ENCODE results near the gene GLT1D1.
A peak's percentile ranks its signal among the peaks of the same experiment; 100 is the strongest.

GLT1D1 gene

DNA sequence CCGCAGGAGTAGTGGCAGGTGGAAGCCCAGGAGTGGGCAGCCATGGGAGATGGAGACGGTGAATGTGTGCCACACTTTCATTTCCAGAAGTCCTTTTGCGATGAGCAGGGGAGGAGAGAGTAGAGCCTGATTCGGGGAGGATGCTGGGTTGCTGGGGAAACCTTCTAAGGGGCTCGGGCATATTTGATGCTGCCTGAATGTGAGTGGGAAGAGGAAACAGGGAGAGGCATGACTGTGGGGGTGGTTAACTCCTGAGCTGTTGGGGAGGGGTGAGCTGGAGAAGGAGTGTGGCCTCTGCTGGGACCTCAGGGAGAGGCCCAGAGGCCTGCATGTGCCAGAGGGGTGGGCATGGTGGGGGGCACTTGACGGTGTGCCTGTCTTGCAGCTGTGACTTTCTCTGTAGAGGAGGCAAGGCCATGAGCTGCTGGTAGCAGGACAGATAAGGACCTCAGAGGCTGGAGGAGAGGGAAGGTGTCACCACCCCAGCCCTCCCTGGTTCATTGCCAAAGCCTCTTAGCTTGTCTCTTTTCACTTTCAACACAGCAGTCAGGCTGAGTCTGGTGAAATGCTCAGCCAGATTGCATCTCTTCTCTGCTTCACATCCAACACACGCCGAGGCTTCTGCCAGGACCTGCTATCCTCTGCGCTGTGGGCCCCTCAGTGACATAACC is 11.4 kb downstream of the GLT1D1 start:
- DNase-seq (ENCODE audit: insufficient read length, low spot score) (no peak), FAIRE-seq (peak; percentile 69)

DNA sequence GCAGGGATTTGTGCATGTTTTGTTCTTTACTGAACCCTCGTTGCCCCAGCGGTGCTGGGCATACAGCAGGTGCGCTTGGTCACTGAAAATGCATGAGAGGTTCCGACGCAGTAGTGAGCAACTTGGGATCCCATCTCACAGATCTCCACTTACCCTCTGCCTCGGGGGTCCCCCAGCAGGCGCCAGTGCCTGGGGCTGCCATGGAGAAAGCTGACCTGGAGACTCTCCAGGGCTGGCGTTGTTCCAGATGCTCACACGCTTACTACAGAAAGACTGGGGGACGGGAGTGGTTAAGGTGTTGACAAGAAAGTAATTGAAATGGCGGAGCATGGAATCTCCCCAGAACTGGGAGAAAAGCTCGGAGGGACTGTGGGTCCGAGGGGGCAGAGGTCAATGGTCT is 14.2 kb downstream of the GLT1D1 start:
- DNase-seq (ENCODE audit: insufficient read length, low spot score) (no peak), FAIRE-seq (no peak)
- TF ChIP-seq SPI1 (IDR thresholded peaks at IDR 0.05; ENCODE audit: low read depth, low read length) (no peak), POLR2AphosphoS5 (IDR thresholded peaks at IDR 0.05; ENCODE audit: low read depth, low read length) (no peak), POLR2A (IDR thresholded peaks at IDR 0.05; ENCODE audit: low read depth, low read length) (no peak), POU2F2 (IDR thresholded peaks at IDR 0.05; ENCODE audit: low read depth, low read length) (no peak), PAX5 (IDR thresholded peaks at IDR 0.05; ENCODE audit: insufficient read depth, low read length, severe bottlenecking) (no peak), TAF1 (IDR thresholded peaks at IDR 0.05; ENCODE audit: low read depth, low read length) (no peak)

More for the DNA sequence above, 11.4 kb downstream of the GLT1D1 start:
- TF ChIP-seq POU2F2 (IDR thresholded peaks at IDR 0.05; ENCODE audit: low read depth, low read length) (no peak), SPI1 (IDR thresholded peaks at IDR 0.05; ENCODE audit: low read depth, low read length) (no peak), POLR2AphosphoS5 (IDR thresholded peaks at IDR 0.05; ENCODE audit: low read depth, low read length) (no peak), TAF1 (IDR thresholded peaks at IDR 0.05; ENCODE audit: low read depth, low read length) (no peak), POLR2A (IDR thresholded peaks at IDR 0.05; ENCODE audit: low read depth, low read length) (no peak), PAX5 (IDR thresholded peaks at IDR 0.05; ENCODE audit: insufficient read depth, low read length, severe bottlenecking) (no peak)

DNA sequence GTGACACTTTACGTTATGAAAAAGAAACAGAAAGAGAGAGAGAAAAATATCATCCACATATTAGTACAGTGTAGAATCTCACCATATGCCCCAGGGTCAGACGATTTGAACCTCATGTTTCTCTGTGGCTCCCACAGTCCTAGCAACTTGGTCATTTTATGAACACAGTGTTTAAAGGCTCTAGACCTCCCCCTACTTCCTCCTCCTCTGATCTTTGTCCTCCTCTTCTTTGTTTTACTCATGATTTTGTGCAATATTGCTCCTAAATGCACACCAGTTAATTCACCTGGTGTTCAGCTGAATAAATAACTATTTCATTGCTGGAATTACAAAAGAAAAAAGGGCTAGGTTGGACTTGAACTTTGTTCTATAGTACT is 18.2 kb downstream of the GLT1D1 start:
- DNase-seq (ENCODE audit: insufficient read length, low spot score) (no peak), FAIRE-seq (peak; percentile 35)
- no peak for TF ChIP-seq TAF1 (IDR thresholded peaks at IDR 0.05; ENCODE audit: low read depth, low read length)
- TF ChIP-seq POLR2A (IDR thresholded peaks at IDR 0.05; ENCODE audit: low read depth, low read length): no peak
- no peak for TF ChIP-seq POLR2AphosphoS5 (IDR thresholded peaks at IDR 0.05; ENCODE audit: low read depth, low read length)

DNA sequence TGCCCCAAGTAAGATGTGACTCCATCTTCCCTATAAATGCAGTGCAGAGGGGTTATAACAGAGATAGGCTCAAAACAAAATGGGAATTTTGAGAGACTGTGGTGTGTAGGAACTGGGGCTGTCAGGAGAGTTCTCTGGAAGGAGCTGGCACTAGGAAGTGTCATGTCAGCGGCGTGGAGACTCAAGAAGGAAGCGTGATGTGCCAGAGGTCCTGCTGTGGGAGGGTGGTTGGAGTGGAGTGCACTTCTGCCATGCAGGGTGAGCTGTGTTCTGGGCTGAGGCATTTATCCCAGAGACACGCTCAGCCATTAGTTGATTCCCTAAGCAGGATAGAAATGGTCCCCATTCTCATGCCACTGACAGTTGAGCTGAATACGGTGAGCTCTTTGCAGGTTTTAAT is 19.0 kb downstream of the GLT1D1 start:
- TF ChIP-seq POU2F2 (IDR thresholded peaks at IDR 0.05; ENCODE audit: low read depth, low read length): no peak
- TF ChIP-seq POLR2A (IDR thresholded peaks at IDR 0.05; ENCODE audit: low read depth, low read length): no peak
- no peak for TF ChIP-seq TAF1 (IDR thresholded peaks at IDR 0.05; ENCODE audit: low read depth, low read length)
- no peak for TF ChIP-seq PAX5 (IDR thresholded peaks at IDR 0.05; ENCODE audit: insufficient read depth, low read length, severe bottlenecking)
- TF ChIP-seq POLR2AphosphoS5 (IDR thresholded peaks at IDR 0.05; ENCODE audit: low read depth, low read length): no peak
- TF ChIP-seq SPI1 (IDR thresholded peaks at IDR 0.05; ENCODE audit: low read depth, low read length): no peak
- DNase-seq (ENCODE audit: insufficient read length, low spot score) (no peak), FAIRE-seq (no peak)

DNA sequence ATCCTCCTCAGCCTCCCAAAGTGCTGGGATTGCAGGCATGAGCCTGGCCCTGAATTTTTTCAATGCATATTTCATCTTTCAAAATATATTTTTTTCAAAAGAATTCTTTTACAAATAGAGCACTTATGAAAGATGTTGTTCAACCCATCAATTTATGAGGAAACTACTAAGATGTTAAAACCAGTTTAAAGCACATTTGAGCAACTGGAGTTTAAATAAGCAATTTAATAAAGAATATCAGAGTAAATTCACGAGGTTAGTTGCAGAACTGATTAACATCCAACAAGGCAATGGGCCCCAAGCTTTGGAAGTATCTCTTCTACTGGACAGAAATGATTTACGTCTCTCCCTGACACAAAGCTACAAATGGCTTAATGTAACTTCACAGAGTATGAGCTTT is 23.3 kb downstream of the GLT1D1 start:
- DNase-seq (ENCODE audit: insufficient read length, low spot score) (no peak), FAIRE-seq (no peak)
- TF ChIP-seq POLR2AphosphoS5 (IDR thresholded peaks at IDR 0.05; ENCODE audit: low read depth, low read length) (no peak), POU2F2 (IDR thresholded peaks at IDR 0.05; ENCODE audit: low read depth, low read length) (no peak), PAX5 (IDR thresholded peaks at IDR 0.05; ENCODE audit: insufficient read depth, low read length, severe bottlenecking) (no peak), TAF1 (IDR thresholded peaks at IDR 0.05; ENCODE audit: low read depth, low read length) (no peak), POLR2A (IDR thresholded peaks at IDR 0.05; ENCODE audit: low read depth, low read length) (no peak), SPI1 (IDR thresholded peaks at IDR 0.05; ENCODE audit: low read depth, low read length) (no peak)

DNA sequence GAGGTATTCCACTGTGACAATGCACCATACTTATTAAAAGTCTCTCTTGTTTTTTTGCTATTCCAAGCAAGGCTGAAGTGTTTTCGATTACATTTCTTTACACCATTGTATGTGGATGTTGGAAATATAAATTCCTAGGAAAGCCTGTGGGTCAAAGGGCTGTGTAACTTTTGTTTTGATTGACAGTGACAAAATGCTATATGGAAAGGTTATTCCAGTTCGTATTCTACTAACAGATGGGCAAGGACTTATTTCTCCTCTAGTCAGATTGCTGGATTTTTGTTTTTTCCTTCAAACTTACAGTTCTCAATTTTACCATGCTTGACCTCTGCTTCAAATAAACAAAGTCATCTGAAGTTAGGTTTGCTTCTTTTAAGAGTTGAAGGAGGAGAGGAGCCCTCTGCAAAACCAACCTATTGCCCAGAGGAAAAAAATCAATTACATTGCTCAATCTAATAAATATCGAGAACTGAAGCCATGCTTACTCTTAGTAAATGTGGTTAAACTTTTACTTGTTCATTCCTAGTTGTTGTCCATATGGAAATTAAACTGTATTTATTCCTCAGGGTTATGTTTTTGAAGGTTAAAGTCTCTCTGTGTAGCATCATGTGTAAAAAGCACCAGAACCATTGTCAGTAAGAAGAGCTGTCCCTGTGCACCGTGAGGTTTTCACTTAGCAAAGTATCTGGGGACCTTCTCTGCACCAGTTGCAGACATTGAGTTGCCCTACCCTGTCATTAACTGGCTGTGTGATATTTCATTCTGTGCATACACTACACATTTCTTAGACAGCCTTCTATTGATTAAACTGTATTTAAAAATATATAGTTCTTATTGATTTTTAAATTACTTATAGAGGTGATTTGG is 26.9 kb downstream of the GLT1D1 start:
- FAIRE-seq: no peak
- TF ChIP-seq POU2F2 (IDR thresholded peaks at IDR 0.05; ENCODE audit: low read depth, low read length) (no peak), SPI1 (IDR thresholded peaks at IDR 0.05; ENCODE audit: low read depth, low read length) (no peak), POLR2AphosphoS5 (IDR thresholded peaks at IDR 0.05; ENCODE audit: low read depth, low read length) (no peak), TAF1 (IDR thresholded peaks at IDR 0.05; ENCODE audit: low read depth, low read length) (no peak), PAX5 (IDR thresholded peaks at IDR 0.05; ENCODE audit: insufficient read depth, low read length, severe bottlenecking) (no peak), POLR2A (IDR thresholded peaks at IDR 0.05; ENCODE audit: low read depth, low read length) (no peak)
- DNase-seq (ENCODE audit: insufficient read length, low spot score): no peak

DNA sequence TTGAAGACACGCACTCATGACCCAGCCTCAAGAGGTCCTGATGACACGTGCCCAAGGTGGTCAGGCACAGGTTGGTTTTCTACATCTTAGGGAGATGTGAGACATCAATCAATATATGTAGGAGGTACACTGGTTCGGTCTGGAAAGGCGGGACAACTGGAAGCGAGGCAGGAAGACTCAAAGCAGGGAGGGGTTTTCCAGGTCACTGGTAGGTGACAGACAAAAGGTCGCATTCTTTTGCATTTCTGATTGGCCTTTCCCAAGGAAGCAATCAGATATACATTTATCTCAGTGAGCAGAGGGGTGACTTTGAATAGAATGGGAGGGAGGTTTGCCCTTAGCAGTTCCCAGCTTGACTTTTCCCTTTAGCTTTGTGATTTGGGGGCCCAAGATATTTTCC is 38.6 kb downstream of the GLT1D1 start:
- FAIRE-seq: peak; percentile 13
- no peak for TF ChIP-seq SPI1 (IDR thresholded peaks at IDR 0.05; ENCODE audit: low read depth, low read length)
- TF ChIP-seq POU2F2 (IDR thresholded peaks at IDR 0.05; ENCODE audit: low read depth, low read length): no peak
- no peak for TF ChIP-seq POLR2A (IDR thresholded peaks at IDR 0.05; ENCODE audit: low read depth, low read length)
- TF ChIP-seq TAF1 (IDR thresholded peaks at IDR 0.05; ENCODE audit: low read depth, low read length): no peak
- TF ChIP-seq PAX5 (IDR thresholded peaks at IDR 0.05; ENCODE audit: insufficient read depth, low read length, severe bottlenecking): no peak
- TF ChIP-seq POLR2AphosphoS5 (IDR thresholded peaks at IDR 0.05; ENCODE audit: low read depth, low read length): no peak
- DNase-seq (ENCODE audit: insufficient read length, low spot score): no peak

DNA sequence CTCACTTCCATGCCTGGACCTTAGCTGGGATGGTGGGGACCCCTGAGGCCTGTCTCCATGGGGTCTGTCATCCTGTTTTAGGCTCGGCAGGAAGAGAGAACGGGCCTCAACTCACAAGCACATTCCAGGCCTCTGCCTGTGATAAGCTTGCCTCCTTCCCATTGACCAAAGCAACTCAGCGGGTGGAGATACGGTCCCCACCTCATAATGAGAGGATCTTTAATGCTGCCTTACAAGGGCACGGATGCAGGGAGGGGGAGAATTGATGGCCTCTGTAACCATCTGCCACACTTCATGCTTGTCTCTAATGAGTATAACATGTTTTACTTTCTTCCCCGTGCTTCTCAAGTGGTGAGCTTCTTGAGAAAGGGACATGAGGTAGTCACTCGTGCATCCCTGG is 50.0 kb downstream of the GLT1D1 start:
- no peak for DNase-seq (ENCODE audit: insufficient read length, low spot score)
- no peak for FAIRE-seq
- no peak for TF ChIP-seq TAF1 (IDR thresholded peaks at IDR 0.05; ENCODE audit: low read depth, low read length)
- no peak for TF ChIP-seq PAX5 (IDR thresholded peaks at IDR 0.05; ENCODE audit: insufficient read depth, low read length, severe bottlenecking)
- no peak for TF ChIP-seq POLR2AphosphoS5 (IDR thresholded peaks at IDR 0.05; ENCODE audit: low read depth, low read length)
- no peak for TF ChIP-seq SPI1 (IDR thresholded peaks at IDR 0.05; ENCODE audit: low read depth, low read length)
- TF ChIP-seq POLR2A (IDR thresholded peaks at IDR 0.05; ENCODE audit: low read depth, low read length): no peak
- no peak for TF ChIP-seq POU2F2 (IDR thresholded peaks at IDR 0.05; ENCODE audit: low read depth, low read length)

DNA sequence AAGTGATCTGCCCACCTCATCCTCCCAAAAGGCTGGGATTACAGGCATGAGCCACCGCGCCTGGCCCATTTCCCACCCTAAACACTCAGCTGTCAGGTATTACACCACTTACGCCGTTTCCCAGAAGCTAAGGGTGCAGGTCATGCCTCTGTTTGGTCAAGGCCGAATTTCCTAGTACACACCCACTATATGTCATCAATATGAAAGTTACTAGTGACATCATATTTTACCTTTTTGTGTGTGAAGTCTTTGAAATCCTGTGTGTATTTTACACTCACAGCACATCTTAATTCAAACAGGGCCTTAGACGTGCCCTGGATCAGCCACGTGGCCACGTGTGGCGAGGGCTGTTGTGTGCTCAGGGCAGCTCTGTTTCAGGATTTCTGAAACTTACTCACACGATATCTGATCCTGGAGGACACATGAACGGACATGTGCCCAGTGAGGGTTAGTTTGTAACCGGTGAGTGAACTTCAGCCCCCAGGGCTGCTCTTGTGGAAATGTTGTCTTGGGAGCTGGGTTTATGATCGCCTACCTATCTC is 51.8 kb downstream of the GLT1D1 start:
- DNase-seq (ENCODE audit: insufficient read length, low spot score) (no peak), FAIRE-seq (no peak)
- TF ChIP-seq PAX5 (IDR thresholded peaks at IDR 0.05; ENCODE audit: insufficient read depth, low read length, severe bottlenecking) (no peak), POLR2AphosphoS5 (IDR thresholded peaks at IDR 0.05; ENCODE audit: low read depth, low read length) (no peak), SPI1 (IDR thresholded peaks at IDR 0.05; ENCODE audit: low read depth, low read length) (no peak), TAF1 (IDR thresholded peaks at IDR 0.05; ENCODE audit: low read depth, low read length) (no peak), POLR2A (IDR thresholded peaks at IDR 0.05; ENCODE audit: low read depth, low read length) (no peak), POU2F2 (IDR thresholded peaks at IDR 0.05; ENCODE audit: low read depth, low read length) (no peak)

Measured in GM12891 (cell line).